Small intestine (tissue), 7 donors: Measurements from ENCODE around the gene CD244. TPM values are rescaled to one million over a fixed set of nuclear protein-coding genes. Genes with fewer than 3 reads are reported as not detected.
"Not testable (repeated sequence)": the region's sequence is repeated elsewhere in the genome, so short reads cannot be mapped to it uniquely, and the experiment has no call there.

Experiments used
- DNase-seq, 2 donors: peaks; one replicate each; pipeline versions ENCODE4 v3.0.0 to v3.0.0-alpha.2; 2013
- FAIRE-seq: peaks from 2 replicates; lab custom pipeline; 2012; peaks lifted over from hg19 to GRCh38; lab: Jason Lieb, UNC
- H3K27ac ChIP-seq, 3 donors: one replicate each; pipeline ENCODE4 v1.5.1; 2013; ENCODE audit warnings: low read length in 2 of 3, mild to moderate bottlenecking in 2 of 3, control low read depth in 1 of 3, inconsistent platforms in 1 of 3, low read depth in 1 of 3, moderate library complexity in 1 of 3
- H3K27me3 ChIP-seq, 3 donors: one replicate each; pipeline ENCODE4 v1.6.1; 2013; ENCODE audit warnings: low read length in 3 of 3, inconsistent platforms in 1 of 3; ENCODE audit not compliant: control insufficient read depth in 3 of 3, insufficient read depth in 3 of 3
- H3K36me3 ChIP-seq, 3 donors: one replicate each; pipeline ENCODE4 v1.6.1; 2013; ENCODE audit warnings: low read length in 3 of 3, inconsistent platforms in 1 of 3, low read depth in 1 of 3, mild to moderate bottlenecking in 1 of 3, moderate library complexity in 1 of 3; ENCODE audit not compliant: control insufficient read depth in 3 of 3, insufficient read depth in 2 of 3
- H3K4me1 ChIP-seq, 3 donors: one replicate each; pipeline ENCODE4 v1.6.1; 2013; ENCODE audit warnings: low read length in 2 of 3, inconsistent platforms in 1 of 3, low read depth in 1 of 3, mild to moderate bottlenecking in 1 of 3, moderate library complexity in 1 of 3; ENCODE audit not compliant: control insufficient read depth in 3 of 3, insufficient read depth in 2 of 3
- H3K4me3 ChIP-seq, 3 donors: one replicate each; pipeline ENCODE4 v1.5.1; 2013; ENCODE audit warnings: low read length in 3 of 3, control low read depth in 1 of 3, inconsistent platforms in 1 of 3, low read depth in 1 of 3, mild to moderate bottlenecking in 1 of 3, moderate library complexity in 1 of 3
- H3K9me3 ChIP-seq, 2 donors: one replicate each; pipeline ENCODE4 v1.6.1; 2013; ENCODE audit warnings: low read depth in 1 of 2, low read length in 1 of 2; ENCODE audit not compliant: control insufficient read depth in 2 of 2, insufficient read depth in 1 of 2
- WGBS, 3 donors: extraction: QIAGEN DNeasy Blood & Tissue Kit; methylation state at CpG; one replicate each; pipeline ENCODE4 v1.1.7; 2013; 5-methylcytosine and 5-hydroxymethylcytosine counted together
- polyA plus RNA-seq, 4 donors: library from polyadenylated mRNA; stranded (reverse) in 3 of 4; unstranded in 1 of 4; fragments of 200-250 nt in 3 of 4; fragments of 120-200 nt in 1 of 4; gene quantifications; one replicate each; pipeline versions ENCODE4 v1.2.1 to v1.2.3, GENCODE V29; 2013
- donor health status: healthy with polysubstance abuse.
- donor health status: control.
- donor health status: control.
- donor health status: Bipolar disorder and iron deficiency.
- donor health status: healthy.

The CD244 gene
- polyA plus RNA-seq, 4 donors: 0.39 to 3.2 (median 1.1) TPM

GRCh38 chr1:160875591-160875990, 12.9 kb upstream of the CD244 start:
- not testable (repeated sequence) for DNase-seq, H3K9me3 ChIP-seq, H3K27me3 ChIP-seq

GRCh38 chr1:160874935-160875334, 12.2 kb upstream of the CD244 start:
- FAIRE-seq (no peak), DNase-seq (no peak)
- peaks cover 0 to 17% (median 0%) of the 10 kb centered on the region in 3 donors for H3K4me1 ChIP-seq
- H3K9me3 ChIP-seq: no peaks in the 10 kb centered on the region
- H3K4me3 ChIP-seq: no peak overlapping the region
- H3K27me3 ChIP-seq: no peaks in the 10 kb centered on the region
- H3K36me3 ChIP-seq: no peaks in the 10 kb centered on the region
- no peak overlapping the region for H3K27ac ChIP-seq
- WGBS, 3 donors: 20 to 51% (median 34%) methylated on average over 3 of the region's 3 CpGs

More at GRCh38 chr1:160875591-160875990, 12.9 kb upstream of the CD244 start:
- H3K36me3 ChIP-seq, H3K4me3 ChIP-seq, FAIRE-seq, H3K27ac ChIP-seq: not testable (repeated sequence)
- peaks cover 0 to 17% (median 0%) of the 10 kb centered on the region in 3 donors for H3K4me1 ChIP-seq
- WGBS, 3 donors: 68 to 76% (median 71%) methylated on average over 4 of the region's 4 CpGs

GRCh38 chr1:160868141-160868540, 5.5 kb upstream of the CD244 start:
- Histone ChIP-seq H3K27ac (peak overlapping the region in 1 of 3 donors; percentile 8), H3K4me3 (no peak overlapping the region), H3K27me3 (no peaks in the 10 kb centered on the region), H3K9me3 (no peaks in the 10 kb centered on the region), H3K36me3 (no peaks in the 10 kb centered on the region), H3K4me1 (peaks cover 4 to 19% (median 4%) of the 10 kb centered on the region in 3 donors)
- no peak for FAIRE-seq
- 69 to 79% (median 78%) methylated on average over 3 of the region's 3 CpGs for WGBS, 3 donors
- DNase-seq: no peak

- not testable (repeated sequence) for DNase-seq, FAIRE-seq, H3K9me3 ChIP-seq, H3K36me3 ChIP-seq, H3K27me3 ChIP-seq, H3K4me3 ChIP-seq
- 56 to 65% (median 60%) methylated on average over 4 of the region's 4 CpGs for WGBS, 3 donors
- Histone ChIP-seq H3K27ac (peak overlapping the region in 1 of 3 donors; percentile 8), H3K4me1 (peaks cover 4 to 19% (median 4%) of the 10 kb centered on the region in 3 donors)
Measured at GRCh38 chr1:160867651-160868050, 5.0 kb upstream of the CD244 start.

- 58 to 74% (median 70%) methylated on average over 6 of the region's 6 CpGs for WGBS, 3 donors
- H3K27ac ChIP-seq: peak overlapping the region in 1 of 3 donors; percentile 32
Measured at GRCh38 chr1:160866695-160867260, 4.1 kb upstream of the CD244 start.

GRCh38 chr1:160866001-160866694, 3.5 kb upstream of the CD244 start:
- peaks cover 4 to 22% (median 4%) of the 10 kb centered on the region in 3 donors for H3K4me1 ChIP-seq
- H3K27me3 ChIP-seq: no peaks in the 10 kb centered on the region
- peak; percentile 71 to 76 for DNase-seq
- no peak overlapping the region for H3K4me3 ChIP-seq
- no peaks in the 10 kb centered on the region for H3K9me3 ChIP-seq
- H3K27ac ChIP-seq: peak overlapping the region in 1 of 3 donors; percentile 52
- no peaks in the 10 kb centered on the region for H3K36me3 ChIP-seq
- FAIRE-seq: no peak

More at GRCh38 chr1:160866695-160867260, 4.1 kb upstream of the CD244 start:
- no peaks in the 10 kb centered on the region for H3K36me3 ChIP-seq
- DNase-seq: peak in 1 of 2 donors; percentile 52
- no peak overlapping the region for H3K4me3 ChIP-seq
- peaks cover 4 to 22% (median 4%) of the 10 kb centered on the region in 3 donors for H3K4me1 ChIP-seq
- no peaks in the 10 kb centered on the region for H3K9me3 ChIP-seq
- no peaks in the 10 kb centered on the region for H3K27me3 ChIP-seq
- FAIRE-seq: no peak

- Histone ChIP-seq H3K4me3 (no peak overlapping the region), H3K4me1 (peaks cover 4 to 22% (median 4%) of the 10 kb centered on the region in 3 donors), H3K9me3 (no peaks in the 10 kb centered on the region), H3K27ac (peak overlapping the region in 1 of 3 donors; percentile 52), H3K27me3 (no peaks in the 10 kb centered on the region), H3K36me3 (no peaks in the 10 kb centered on the region)
- FAIRE-seq (no peak), DNase-seq (peak; percentile 46 to 73)
- 53 to 75% (median 62%) methylated on average over 5 of the region's 5 CpGs for WGBS, 3 donors
Measured at GRCh38 chr1:160865337-160865736, 2.6 kb upstream of the CD244 start.

- no peak overlapping the region for H3K4me3 ChIP-seq
- no peak overlapping the region for H3K27ac ChIP-seq
- H3K36me3 ChIP-seq: no peaks in the 10 kb centered on the region
- H3K4me1 ChIP-seq: peaks cover 4 to 22% (median 5%) of the 10 kb centered on the region in 3 donors
- H3K9me3 ChIP-seq: no peaks in the 10 kb centered on the region
- FAIRE-seq (no peak), DNase-seq (no peak)
- no peaks in the 10 kb centered on the region for H3K27me3 ChIP-seq
- WGBS, 3 donors: 61 to 88% (median 78%) methylated on average over 2 of the region's 2 CpGs
Measured at GRCh38 chr1:160864173-160864572, 1.5 kb upstream of the CD244 start.
